ENCODE data around the gene ARHGAP32. TPM values are rescaled to one million over a fixed set of nuclear protein-coding genes. Genes with fewer than 3 reads are reported as not detected.

Gene ARHGAP32
- total RNA-seq, 6 donors from 2014 or later = 19.9 to 51.3 (median 29.5) TPM

DNA sequence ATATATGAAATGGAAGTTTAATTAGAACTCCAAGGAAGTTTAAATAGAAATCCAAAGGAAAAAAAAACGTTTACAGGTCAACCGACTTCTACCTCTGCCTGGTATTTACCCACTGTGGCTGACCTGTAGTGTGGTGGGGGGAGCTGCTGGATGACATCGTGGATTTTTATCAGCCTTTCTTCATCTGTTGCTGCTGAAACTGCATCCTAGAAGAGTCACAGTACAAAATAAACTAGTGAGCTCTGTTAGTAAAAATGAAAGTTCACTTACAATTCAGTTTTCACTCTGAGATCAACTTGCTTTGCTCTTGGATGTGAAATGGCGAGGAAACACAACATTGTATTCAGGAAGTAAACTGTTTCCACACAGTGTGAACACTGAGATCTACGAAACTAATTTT, 206.2 kb downstream of the ARHGAP32 start:
- no peaks in the 10 kb centered on the region for H3K27me3 ChIP-seq
- 68 to 75% methylated on average over 5 of the region's 5 CpGs for WGBS, 2 donors
- ATAC-seq (ENCODE audit: low FRiP score in 2 of 2) = no peak
- H3K4me1 ChIP-seq = no peaks in the 10 kb centered on the region
- DNase-seq = no peak
- H3K4me3 ChIP-seq = no peak overlapping the region
- H3K36me3 ChIP-seq = peaks cover 0 to 9% (median 6%) of the 10 kb centered on the region in 4 donors
- TF ChIP-seq POLR2A (IDR thresholded peaks at IDR 0.05) = no peak
- TF ChIP-seq POLR2AphosphoS5 (IDR thresholded peaks at IDR 0.05) = no peak
- TF ChIP-seq, protein P1, sequence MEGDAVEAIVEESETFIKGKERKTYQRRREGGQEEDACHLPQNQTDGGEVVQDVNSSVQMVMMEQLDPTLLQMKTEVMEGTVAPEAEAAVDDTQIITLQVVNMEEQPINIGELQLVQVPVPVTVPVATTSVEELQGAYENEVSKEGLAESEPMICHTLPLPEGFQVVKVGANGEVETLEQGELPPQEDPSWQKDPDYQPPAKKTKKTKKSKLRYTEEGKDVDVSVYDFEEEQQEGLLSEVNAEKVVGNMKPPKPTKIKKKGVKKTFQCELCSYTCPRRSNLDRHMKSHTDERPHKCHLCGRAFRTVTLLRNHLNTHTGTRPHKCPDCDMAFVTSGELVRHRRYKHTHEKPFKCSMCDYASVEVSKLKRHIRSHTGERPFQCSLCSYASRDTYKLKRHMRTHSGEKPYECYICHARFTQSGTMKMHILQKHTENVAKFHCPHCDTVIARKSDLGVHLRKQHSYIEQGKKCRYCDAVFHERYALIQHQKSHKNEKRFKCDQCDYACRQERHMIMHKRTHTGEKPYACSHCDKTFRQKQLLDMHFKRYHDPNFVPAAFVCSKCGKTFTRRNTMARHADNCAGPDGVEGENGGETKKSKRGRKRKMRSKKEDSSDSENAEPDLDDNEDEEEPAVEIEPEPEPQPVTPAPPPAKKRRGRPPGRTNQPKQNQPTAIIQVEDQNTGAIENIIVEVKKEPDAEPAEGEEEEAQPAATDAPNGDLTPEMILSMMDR (IDR thresholded peaks at IDR 0.05) = no peak
- no peak for TF ChIP-seq EP300 (IDR thresholded peaks at IDR 0.05)
- no peak overlapping the region for H3K27ac ChIP-seq
- H3K9me3 ChIP-seq = no peaks in the 10 kb centered on the region

DNA sequence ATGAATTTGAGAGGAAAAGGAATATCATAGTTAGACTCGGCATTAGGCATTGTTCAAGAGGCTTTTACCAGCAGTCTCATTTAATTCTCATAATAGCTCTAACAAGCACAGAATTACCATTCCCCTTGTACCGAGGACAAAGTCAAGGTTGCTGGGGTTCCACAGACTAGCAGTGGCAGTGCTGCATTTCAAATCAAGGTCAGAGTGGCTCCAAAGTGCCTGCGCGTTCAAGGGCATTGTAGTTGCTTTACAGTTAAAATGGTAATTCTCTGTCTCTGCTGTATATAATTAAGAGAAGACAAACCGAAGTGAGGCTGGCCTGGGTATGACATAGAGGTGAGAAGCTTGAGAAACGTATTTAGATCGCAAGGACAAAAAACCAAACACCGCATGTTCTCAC, 209.1 kb downstream of the ARHGAP32 start:
- WGBS, 2 donors = 90 to 96% methylated on average over 8 of the region's 8 CpGs
- no peak for DNase-seq
- H3K36me3 ChIP-seq = peaks cover 0 to 23% (median 10%) of the 10 kb centered on the region in 4 donors

DNA sequence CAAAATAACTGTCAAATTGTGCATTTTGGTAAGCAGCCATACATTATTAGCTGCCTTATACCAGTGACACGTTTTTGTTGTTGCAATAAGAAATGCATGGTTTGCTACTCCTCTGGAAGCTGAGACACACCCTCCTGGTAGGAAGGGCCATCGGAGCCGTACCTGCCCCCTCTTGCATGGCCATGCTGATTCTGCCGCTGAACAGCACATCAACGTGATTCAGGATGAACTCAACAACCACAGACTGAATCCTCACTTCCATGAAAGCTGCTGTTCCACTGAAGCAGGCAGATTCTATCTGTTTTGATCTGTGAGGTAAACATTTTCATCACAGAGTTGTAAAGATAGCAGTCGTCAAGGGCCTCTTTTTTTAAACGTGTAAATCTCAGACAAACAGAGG, 210.9 kb downstream of the ARHGAP32 start:
- TF ChIP-seq, protein P1 (IDR thresholded peaks at IDR 0.05) = no peak
- TF ChIP-seq POLR2AphosphoS5 (IDR thresholded peaks at IDR 0.05) (no peak), EP300 (IDR thresholded peaks at IDR 0.05) (no peak), POLR2A (IDR thresholded peaks at IDR 0.05) (no peak)
- DNase-seq (no peak), ATAC-seq (ENCODE audit: low FRiP score in 2 of 2) (no peak)
- Histone ChIP-seq H3K4me1 (no peaks in the 10 kb centered on the region), H3K9me3 (no peaks in the 10 kb centered on the region), H3K27me3 (no peaks in the 10 kb centered on the region), H3K4me3 (no peak overlapping the region), H3K27ac (no peak overlapping the region), H3K36me3 (peaks cover 0 to 39% (median 10%) of the 10 kb centered on the region in 4 donors)
- WGBS, 2 donors = 69 to 80% methylated on average over 7 of the region's 7 CpGs

More for the DNA sequence above, 209.1 kb downstream of the ARHGAP32 start:
- no peak for TF ChIP-seq POLR2A (IDR thresholded peaks at IDR 0.05)
- TF ChIP-seq POLR2AphosphoS5 (IDR thresholded peaks at IDR 0.05) = no peak
- no peak for TF ChIP-seq EP300 (IDR thresholded peaks at IDR 0.05)
- TF ChIP-seq, protein P1 (IDR thresholded peaks at IDR 0.05) = no peak
- Histone ChIP-seq H3K27ac (no peak overlapping the region), H3K9me3 (no peaks in the 10 kb centered on the region), H3K27me3 (no peaks in the 10 kb centered on the region), H3K4me3 (no peak overlapping the region), H3K4me1 (no peaks in the 10 kb centered on the region)
- ATAC-seq (ENCODE audit: low FRiP score in 2 of 2) = no peak

DNA sequence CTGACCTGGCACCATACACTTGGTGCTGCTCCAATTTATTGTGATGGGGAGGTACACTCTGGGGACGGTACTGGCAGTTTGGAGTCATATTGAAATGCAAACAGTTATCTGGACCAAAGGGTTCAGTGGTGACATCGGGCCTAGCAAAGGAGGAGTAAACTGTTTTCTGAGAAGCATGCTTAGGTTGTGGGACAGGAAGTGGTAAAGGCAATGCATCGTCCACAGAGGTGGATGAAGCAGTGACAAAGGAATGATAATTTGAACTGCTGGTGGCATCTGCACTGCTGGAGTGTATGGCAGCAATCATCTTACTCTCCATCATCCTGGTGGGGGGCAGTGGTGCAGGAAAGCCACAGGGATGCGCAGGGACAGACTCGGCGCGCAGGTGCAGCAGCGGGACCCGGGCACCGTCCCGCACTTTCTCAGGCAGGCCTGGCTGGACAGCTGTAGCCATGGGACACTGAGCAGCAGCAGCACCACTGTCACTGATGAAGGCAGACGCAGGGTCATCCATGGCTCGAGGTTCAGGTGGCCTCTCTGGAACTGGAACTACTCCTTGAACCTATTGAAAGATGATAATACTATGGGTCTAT, 221.4 kb downstream of the ARHGAP32 start:
- peaks cover 3 to 60% (median 44%) of the 10 kb centered on the region in 4 donors for H3K36me3 ChIP-seq
- H3K27ac ChIP-seq = no peak overlapping the region
- peaks cover 0 to 2% (median 0%) of the 10 kb centered on the region in 4 donors for H3K4me1 ChIP-seq
- no peak overlapping the region for H3K4me3 ChIP-seq
- peak in 1 of 2 donors; percentile 62 for DNase-seq
- TF ChIP-seq, protein P1 (IDR thresholded peaks at IDR 0.05) = no peak
- TF ChIP-seq POLR2AphosphoS5 (IDR thresholded peaks at IDR 0.05) = no peak
- no peak for TF ChIP-seq EP300 (IDR thresholded peaks at IDR 0.05)
- no peak for TF ChIP-seq POLR2A (IDR thresholded peaks at IDR 0.05)
- H3K27me3 ChIP-seq = no peaks in the 10 kb centered on the region
- no peak for ATAC-seq (ENCODE audit: low FRiP score in 2 of 2)
- H3K9me3 ChIP-seq = no peaks in the 10 kb centered on the region
- WGBS, 2 donors = 91 to 92% methylated on average over 12 to 13 of the region's 13 CpGs

DNA sequence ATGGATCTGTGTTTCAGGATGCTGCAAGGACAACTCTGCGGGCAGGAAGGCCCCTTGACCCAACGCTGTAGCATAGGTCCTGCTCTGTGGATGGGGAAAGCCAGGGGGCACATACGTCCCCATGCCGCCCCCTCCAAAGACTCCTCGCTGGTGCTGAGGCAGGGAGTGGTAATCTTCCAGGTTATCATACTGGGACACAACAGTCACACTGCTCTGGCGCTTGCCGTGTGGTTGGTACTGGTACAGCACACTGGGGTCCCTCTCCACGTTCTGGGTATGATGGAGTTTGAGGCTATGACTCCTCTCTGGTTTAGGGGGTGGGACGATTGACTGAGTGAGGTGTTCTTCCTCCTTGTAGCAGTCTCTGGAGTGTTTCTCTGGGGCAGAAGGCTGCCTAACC, 223.2 kb downstream of the ARHGAP32 start:
- TF ChIP-seq POLR2AphosphoS5 (IDR thresholded peaks at IDR 0.05) (no peak), EP300 (IDR thresholded peaks at IDR 0.05) (no peak), POLR2A (IDR thresholded peaks at IDR 0.05) (no peak)
- TF ChIP-seq, protein P1 (IDR thresholded peaks at IDR 0.05) = no peak
- H3K36me3 ChIP-seq = peaks cover 3 to 46% (median 35%) of the 10 kb centered on the region in 4 donors
- ATAC-seq (ENCODE audit: low FRiP score in 2 of 2) = no peak
- WGBS, 2 donors = 89 to 92% methylated on average over 8 to 9 of the region's 9 CpGs
- no peak overlapping the region for H3K4me3 ChIP-seq
- H3K27ac ChIP-seq = no peak overlapping the region
- H3K27me3 ChIP-seq = no peaks in the 10 kb centered on the region
- DNase-seq = peak in 1 of 2 donors; percentile 26
- peaks cover 4 to 13% (median 6%) of the 10 kb centered on the region in 4 donors for H3K4me1 ChIP-seq
- no peaks in the 10 kb centered on the region for H3K9me3 ChIP-seq

All from upper lobe of left lung (tissue), 6 donors.